Endothelial cell of hepatic sinusoid (primary cell): ENCODE measurements around the gene KIFAP3.
"Not testable (repeated sequence)": the region's sequence is repeated elsewhere in the genome, so short reads cannot be mapped to it uniquely, and the experiment has no call there.

ENCODE experiments used
- in situ Hi-C: cut with HindIII; loops from 2 replicates; pipeline ENCODE4 v1.10.0; 2017; ENCODE audit warnings: low sequenced_read_pairs

The KIFAP3 gene

DNA sequence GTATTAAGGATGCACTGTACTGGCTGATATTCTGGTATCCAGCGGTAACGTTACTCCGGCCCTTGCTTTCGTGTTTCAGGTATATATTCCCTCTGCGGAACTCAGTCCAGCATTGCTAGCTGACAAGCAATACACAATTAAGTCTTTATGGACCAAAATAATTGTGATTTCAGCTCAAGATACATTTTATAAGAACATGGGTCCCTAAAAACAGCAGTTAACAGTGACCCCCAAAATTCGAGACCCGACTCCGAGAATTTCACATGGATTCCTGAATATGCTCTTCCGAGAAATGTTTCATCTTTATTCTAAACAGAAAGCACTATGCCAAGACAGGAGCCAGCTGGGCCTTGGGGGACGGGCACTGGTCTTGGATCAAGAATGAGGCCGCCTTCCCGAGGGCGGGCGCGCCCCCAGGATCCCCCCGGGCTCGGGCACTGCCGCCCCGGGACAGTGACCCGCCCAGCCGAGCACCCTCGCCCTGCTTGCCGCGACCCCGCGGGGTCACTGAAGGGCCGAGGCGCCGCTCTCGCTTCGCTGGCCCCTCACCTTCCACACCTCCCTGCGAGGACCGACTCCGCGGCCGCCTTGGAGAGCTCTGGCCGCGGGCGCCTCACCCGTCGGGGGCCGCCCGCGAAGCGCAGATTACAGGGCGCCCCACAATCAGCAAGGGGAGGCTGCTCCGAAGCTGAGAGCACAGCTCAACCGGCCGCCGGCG lies 181.4 kb downstream of the KIFAP3 start:
- in situ Hi-C loops = no loop called here

DNA sequence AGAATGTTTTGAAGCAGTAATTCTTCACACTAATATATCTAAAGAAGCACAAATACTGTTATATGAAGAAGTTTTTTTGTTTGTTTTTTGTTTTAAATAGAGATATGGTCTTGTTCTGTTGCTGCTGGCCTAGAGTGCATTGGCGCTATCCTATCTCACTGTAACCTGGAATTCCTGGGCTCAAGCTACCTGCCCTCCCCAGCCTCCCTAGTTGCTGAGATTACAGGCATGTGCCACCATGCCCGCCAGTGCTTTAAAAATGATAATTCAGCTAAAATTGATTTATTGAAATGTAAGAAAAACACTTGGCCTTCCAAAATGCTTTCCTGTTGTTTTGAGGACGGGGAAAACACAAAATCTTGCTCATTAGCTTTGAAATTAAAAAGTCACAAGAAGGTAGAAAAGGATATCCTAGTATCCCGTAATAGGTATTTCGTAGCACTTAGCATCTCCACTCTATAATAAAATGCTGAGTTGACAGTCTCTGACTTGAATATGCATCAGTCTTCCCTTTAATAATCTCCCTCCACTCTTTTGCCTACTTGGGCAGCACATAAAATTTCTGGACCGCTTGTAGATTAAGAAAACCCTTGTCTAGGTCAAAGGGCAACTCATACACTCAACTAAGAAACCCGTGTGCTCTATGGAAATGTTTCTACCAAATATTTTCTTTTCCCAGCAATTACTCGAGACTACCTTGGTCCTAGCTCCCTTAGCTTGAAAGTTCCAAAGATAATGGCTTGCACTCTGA lies 182.1 kb downstream of the KIFAP3 start:
- in situ Hi-C loops = no loop called here

DNA sequence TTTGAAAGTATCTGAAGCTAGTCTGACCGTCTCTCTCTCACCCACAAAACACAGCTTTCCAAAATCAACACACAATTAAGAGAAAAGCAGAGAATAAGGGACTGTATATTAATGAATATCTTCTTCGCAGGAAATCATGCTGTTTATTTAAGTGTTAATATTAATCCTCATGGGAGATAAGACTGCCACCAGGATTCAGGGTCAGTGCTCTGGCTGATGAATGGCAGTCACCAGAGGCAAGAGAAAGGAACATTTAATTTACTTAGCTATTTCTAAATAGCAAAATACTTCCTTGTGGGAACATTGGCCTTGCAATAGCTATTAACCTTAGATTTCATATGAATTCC lies 183.0 kb downstream of the KIFAP3 start:
- in situ Hi-C loops = no loop called here

DNA sequence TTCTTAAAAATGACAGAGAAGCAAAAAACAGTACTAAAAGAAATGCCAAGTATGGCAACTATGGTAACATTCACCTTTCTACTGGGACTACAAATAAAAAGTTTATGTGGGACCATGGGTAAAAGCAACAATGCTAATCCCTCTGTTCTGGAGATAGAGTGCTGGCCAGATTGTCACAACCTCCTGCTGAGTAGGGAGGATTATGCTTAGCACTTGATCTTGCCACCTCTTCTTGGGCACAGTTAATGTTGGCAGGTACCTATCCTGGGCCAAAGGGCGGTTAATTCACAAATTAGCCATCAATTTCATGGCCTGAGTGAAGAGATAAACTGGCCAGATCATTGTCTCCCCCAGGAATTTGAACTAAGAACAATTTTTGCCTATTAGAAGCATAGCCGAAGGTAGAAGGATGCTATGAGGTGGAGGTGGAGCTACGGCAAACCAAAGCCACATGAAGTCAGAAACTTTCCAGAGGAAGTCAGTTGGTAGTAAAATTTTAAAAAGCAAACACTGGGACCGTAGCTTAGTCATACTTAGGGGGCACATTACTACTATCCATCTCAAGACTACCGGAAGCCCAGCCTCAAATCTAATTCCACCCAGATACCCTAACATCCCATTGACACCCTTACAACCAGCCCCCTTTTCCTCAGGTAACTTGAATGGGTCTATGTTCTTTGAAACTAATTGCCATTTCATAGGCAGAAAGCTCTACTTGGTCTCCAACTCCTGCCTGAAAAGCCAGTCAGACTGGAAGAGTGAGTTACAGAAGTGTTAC lies 183.5 kb downstream of the KIFAP3 start:
- in situ Hi-C loops = no loop called here

DNA sequence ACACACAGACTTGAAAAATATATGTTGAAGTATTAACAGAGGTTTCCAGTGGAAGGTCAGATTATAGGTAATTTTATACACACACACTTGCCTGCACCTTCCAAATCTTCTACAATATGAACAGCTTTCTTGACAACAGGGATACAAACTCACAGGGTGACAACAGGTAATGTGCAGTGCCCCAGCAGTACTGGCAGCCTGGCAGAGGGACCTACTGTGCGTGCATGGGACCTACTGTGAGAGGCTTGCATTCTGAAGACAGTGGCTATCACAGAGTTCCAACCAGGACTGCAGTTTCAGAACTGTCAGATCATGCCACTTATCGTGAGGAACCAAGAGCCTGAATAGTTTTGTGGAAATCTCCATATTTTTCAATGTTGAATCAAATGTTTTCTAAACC lies 184.6 kb downstream of the KIFAP3 start:
- in situ Hi-C loops = no loop called here

DNA sequence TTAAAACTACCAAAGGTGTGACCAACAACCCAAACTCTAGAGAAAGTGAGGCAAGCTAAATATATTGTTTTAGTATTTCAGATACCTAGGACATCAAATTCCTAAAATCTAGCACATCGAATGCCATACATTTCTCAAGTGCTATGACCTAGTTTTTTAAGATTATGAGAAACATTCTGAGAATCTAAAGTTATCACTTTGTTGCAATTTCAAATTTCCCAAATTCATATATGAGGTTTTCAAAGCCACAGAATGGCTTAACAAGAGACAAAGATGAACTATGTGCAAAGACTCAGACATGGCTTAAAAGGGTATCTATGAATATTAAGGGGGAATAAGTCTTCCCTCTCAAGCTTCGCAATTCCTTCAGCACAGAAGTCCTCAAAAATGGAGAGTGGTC lies 187.6 kb downstream of the KIFAP3 start:
- in situ Hi-C loops = no loop called here

DNA sequence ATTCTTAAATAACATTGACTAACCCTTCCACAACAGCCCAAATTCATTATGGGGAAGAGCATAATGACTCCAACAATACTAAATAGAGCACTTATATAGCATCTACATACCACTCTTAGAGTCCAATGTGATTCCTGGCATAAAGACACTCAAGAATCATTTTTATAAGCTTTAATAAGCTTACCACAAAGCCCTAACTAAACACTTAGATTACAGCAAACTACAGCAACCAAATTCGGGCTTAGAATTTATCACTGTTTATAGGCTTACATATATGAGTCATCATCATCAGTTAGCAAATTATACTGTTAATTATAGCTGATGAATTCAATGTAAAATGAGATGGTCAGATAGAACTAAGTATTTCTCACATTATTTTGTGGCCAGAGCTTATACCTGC lies 188.1 kb downstream of the KIFAP3 start:
- in situ Hi-C loops = no loop called here

DNA sequence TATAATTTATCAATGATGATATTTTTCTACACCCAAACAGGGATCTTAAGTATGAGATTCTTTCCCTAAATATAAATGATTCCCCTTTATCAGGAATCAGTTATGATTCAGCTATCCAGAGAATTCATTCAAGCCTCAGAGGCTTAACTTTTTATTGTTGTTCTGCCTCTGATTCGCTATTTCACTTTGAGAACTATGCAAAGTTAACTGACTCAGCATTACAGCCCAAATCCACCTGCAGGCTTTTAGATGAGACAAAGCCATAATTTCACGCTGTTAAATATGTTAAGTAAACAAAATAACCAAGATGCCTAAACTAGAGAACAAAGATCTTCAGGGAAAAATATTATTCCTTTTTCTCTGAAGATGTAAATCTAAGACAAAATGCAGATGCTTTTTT lies 189.3 kb downstream of the KIFAP3 start:
- in situ Hi-C loops = no loop called here

DNA sequence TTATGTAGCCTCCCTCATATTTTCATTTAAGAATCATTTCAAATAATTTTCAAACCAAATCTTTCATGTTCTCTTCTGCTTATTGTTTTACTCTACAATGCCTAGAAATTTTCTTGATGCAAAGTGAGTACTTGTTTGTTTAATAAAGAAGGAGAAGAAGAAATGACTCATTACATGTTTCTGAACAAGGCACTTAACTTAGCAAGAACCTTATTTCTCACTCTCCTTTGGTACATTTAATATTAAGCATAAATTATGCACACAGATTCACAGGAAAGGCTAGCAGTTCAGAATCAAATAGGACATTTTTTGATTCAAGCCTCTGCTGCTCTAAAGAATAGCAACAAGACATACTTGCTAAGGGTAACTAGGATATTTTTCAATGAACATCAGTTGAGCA lies 189.9 kb downstream of the KIFAP3 start:
- in situ Hi-C loops = no loop called here

DNA sequence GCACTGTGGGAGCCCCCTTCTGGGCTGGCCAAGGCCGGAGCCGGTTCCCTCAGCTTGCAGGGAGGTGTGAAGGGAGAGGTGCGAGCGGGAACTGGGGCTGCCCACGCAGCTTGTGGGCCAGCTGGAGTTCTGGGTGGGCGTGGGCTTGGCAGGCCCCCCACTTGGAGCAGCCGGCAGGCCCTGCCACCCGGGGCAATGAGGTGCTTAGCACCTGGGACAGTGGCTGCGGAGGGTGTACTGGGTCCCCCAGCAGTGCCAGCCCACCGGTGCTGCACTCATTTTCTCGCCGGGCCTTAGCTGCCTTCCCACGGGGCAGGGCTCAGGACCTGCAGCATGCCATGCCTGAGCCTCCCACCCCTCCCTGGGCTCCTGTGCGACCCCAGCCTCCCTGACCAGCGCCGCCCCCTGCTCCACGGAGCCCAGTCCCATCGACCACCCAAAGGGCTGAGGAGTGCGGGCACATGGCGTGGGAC lies 192.4 kb downstream of the KIFAP3 start:
- in situ Hi-C loops = no loop called here

DNA sequence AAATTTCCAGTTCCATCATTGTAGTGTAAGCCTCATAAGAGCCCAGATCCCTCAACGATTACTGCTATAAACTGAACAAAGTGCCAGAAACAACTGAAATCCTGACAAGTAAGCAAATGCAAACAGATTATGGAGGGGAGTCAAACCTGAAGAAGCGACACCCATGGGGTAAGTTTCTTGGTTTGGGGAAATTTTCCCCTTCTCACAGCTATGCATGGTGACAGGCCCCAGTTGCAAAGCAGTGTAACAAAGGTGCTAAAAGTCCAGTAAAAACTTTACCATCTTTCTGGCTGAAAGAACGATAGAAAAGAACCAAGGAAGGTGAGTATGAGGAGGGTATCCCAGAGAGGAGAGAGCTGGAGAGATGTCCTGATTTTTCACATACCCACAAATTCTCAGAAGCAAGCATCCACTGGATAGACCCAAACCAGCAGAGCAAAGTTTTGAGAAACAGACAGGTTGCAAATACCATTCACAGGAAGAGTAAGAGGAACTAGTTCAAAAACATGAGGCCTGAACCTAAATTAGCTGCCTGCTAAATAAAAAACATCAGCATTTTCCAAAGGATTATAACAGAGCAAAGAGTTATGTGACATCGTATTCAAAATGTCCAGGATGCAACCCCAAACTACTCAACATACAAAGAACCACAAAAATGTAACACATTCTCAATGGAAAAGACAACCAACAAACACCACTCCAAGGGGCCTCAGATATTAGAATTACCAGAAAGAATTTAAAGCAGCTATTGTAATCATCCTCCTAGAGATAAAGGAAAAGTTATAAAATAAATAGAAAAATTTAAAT lies 195.3 kb downstream of the KIFAP3 start:
- in situ Hi-C loops = no loop called here

DNA sequence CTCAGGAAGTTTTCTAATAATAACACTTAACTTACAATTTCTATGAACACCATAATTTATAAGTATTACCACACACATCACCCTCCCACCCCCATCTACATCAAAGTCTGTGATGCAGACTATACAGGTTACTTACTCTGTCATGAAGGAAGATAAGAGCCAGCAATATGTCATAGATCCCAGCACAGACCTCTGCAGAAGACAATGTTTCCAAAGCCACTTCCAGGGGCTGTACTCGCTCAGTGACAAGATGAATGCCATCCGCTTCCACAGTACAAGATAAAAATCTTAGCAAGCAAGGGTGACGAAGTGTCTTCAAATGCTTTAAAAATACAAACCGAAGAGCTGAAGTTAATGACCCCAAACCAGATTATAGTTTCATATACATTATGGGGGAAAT lies 196.0 kb downstream of the KIFAP3 start:
- in situ Hi-C loops = no loop called here

DNA sequence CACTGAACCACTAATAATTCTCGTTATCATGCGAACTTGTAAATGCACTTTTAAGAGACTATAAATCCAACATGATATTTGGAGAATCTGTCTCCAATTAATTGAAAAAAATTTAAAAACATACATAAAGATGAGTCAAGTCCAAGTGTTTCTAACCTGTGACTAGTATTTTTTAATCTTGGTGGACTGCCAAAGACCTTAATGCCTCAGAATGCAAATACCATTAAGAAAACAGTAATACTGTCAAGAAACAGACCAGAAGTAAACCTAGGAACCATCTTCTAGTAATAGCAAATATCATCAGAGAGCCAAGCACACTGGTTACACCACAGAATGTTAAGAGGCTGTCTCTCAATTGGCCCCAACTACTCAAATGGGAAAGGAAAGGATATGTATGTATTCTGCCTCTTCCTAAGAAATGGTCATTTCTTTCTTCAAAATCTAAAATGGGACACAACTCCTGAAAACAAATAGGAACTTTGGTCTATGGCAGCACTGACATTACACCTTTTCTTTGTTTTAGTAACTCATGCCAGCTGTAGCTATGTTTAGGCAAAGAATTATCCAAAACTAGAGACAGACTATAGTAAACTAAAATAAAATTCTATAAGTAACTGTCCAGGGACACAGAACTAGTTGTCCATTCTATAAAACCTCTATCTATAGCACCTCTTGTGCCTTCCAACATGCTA lies 196.5 kb downstream of the KIFAP3 start:
- in situ Hi-C loops = no loop called here

DNA sequence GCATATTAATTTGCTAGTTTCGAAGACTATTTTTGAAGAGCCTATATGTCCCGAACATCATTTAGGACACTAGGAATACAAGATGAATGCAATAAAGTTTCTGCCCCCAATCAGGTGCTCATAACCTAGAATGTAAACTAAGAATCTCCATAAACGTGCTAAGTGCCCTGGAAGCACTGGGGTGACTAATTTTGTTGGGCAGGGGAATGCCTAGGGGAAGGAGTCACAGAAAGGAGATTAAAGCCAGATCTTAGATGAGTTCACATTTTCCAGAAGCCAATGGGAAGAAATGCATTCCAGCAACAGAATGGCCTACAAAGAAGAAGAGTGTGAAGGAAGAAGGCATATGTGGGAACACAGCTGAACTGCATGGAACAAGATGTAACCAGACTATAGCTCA lies 200.3 kb downstream of the KIFAP3 start:
- in situ Hi-C loops = no loop called here

DNA sequence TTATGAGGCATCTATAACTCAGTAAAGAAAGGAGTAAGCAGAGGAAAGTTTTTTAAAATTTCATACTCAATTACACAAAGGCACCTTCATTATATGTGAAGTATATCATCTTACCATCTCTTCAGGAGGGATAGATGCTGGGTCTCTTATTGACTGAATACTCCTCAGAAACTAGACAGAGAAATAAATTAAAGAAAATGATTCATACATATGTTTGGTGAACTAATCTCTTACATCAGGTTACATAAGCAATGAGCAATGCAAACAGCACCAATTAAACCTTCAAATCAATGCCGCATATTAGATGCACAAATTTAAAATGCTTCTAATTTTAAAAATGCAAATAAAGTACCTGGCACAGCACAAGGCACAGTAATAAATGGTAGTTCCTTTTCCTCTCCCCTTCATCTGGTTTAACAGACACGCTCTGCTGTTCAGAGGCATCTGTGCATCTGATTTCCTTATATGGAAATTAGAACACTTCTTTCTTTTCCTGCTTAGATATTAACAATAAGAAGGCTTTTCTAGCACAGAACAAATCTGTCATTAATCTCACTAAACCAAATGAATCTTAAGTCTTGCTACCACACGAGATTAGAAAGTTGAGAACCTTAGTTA lies 200.8 kb downstream of the KIFAP3 start:
- in situ Hi-C loops = no loop called here

DNA sequence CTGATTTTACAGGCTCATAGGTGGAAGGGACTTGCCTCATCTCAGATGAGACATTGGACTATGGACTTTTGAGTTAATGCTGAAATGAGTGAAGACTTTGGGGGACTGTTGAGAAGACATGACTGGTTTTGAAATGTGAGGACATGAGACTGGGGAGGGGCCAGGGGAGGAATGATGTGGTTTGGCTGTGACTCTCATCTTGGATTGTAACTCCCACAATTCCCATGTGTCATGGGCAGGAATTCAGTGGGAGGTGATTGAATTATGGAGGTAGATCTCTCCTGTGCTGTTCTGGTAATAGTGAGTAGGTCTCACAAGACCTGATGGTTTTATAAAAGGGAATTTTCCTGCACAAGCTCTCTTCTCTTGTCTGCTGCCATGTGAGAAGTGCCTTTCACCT lies 201.6 kb downstream of the KIFAP3 start:
- in situ Hi-C loops = no loop called here

DNA sequence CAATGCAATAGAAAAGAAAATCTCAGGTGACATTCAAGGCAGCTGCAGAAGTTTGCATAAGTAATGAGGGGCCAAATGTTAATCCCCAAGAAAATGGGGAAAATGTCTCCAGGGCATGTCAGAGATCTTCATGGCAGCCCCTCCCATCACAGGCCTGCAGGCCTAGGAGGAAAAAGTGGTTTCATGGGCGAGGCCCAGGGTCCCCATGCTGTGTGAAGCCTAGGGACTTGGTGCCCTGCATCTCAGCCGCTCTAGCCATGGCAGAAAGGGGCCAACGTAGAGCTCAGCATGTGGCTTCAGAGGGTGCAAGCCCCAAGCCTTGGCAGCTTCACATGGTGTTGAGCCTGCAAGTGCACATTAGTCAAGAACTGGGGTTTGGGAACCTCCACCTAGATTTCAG lies 202.5 kb downstream of the KIFAP3 start:
- in situ Hi-C loops = not testable (repeated sequence)
